Measurements from ENCODE around the gene STK32B.
"Not testable (repeated sequence)": the region's sequence is repeated elsewhere in the genome, so short reads cannot be mapped to it uniquely, and the experiment has no call there.

STK32B gene

GRCh38 chr4:5409972-5410618 is 358.8 kb downstream of the STK32B start:
- no peak for DNase-seq

GRCh38 chr4:5412296-5412695 is 361.0 kb downstream of the STK32B start:
- no peak for DNase-seq

- DNase-seq = no peak
These were observed 361.5 kb downstream of the STK32B start for GRCh38 chr4:5412751-5413150.

- no peak for DNase-seq
These were observed 365.4 kb downstream of the STK32B start for GRCh38 chr4:5416637-5417036.

- DNase-seq = no peak
These were observed 369.0 kb downstream of the STK32B start for GRCh38 chr4:5420266-5420665.

- no peak for DNase-seq
These were observed 370.1 kb downstream of the STK32B start for GRCh38 chr4:5421416-5421815.

- no peak for DNase-seq
These were observed 370.9 kb downstream of the STK32B start for GRCh38 chr4:5422195-5422594.

GRCh38 chr4:5423670-5424069 is 372.4 kb downstream of the STK32B start:
- no peak for DNase-seq

- no peak for DNase-seq
These were observed 372.9 kb downstream of the STK32B start for GRCh38 chr4:5424211-5424610.

GRCh38 chr4:5424901-5425300 is 373.6 kb downstream of the STK32B start:
- DNase-seq = no peak

- DNase-seq = no peak
These were observed 378.5 kb downstream of the STK32B start for GRCh38 chr4:5429747-5430146.

- no peak for DNase-seq
These were observed 381.9 kb downstream of the STK32B start for GRCh38 chr4:5433196-5433595.

GRCh38 chr4:5435201-5435600 is 383.9 kb downstream of the STK32B start:
- DNase-seq = no peak

GRCh38 chr4:5435823-5436222 is 384.5 kb downstream of the STK32B start:
- DNase-seq = no peak

- DNase-seq = not testable (repeated sequence)
These were observed 392.9 kb downstream of the STK32B start for GRCh38 chr4:5443976-5444802.

- DNase-seq = no peak
These were observed 393.7 kb downstream of the STK32B start for GRCh38 chr4:5444918-5445517.

GRCh38 chr4:5446595-5447226 is 395.4 kb downstream of the STK32B start:
- no peak for DNase-seq

- DNase-seq = no peak
These were observed 396.5 kb downstream of the STK32B start for GRCh38 chr4:5447755-5448154.

- no peak for DNase-seq
These were observed 396.9 kb downstream of the STK32B start for GRCh38 chr4:5448221-5448620.

- no peak for DNase-seq
These were observed 400.0 kb downstream of the STK32B start for GRCh38 chr4:5451243-5451642.

- DNase-seq = no peak
These were observed 400.9 kb downstream of the STK32B start for GRCh38 chr4:5452156-5452555.

- no peak for DNase-seq
These were observed 403.8 kb downstream of the STK32B start for GRCh38 chr4:5455003-5455585.

- DNase-seq = no peak
These were observed 405.1 kb downstream of the STK32B start for GRCh38 chr4:5456296-5456845.

Measured in fibroblast of upper back skin (primary cell).